Measurements from ENCODE around the gene PCK1.
"Not testable (repeated sequence)": the region's sequence is repeated elsewhere in the genome, so short reads cannot be mapped to it uniquely, and the experiment has no call there.

PCK1 gene

GRCh38 chr20:57560554-57561355 is at the start of gene PCK1:
Gene PCK1, plus strand, starts transcription at chr20:57561110. Its CDS starts 302 bp downstream, at chr20:57561412.
- DNase-seq = no peak

DNA sequence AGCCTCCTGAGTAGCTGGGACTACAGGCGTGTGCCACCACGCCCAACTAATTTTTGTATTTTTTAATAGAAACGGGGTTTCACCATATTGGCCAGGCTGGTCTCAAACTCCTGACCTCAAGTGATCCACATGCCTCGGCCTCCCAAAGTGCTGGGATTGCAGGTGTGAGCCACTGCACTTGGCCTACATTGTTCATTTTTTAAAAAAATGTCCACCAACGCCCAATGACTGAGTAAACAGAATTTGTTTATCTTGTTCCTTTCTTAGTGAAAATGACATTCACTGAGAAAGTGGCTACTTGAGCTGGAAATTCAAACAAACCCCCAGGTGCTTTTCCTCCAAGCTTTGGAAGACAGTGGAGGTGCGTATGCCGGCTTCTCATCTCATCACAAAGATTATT is 49.2 kb upstream of the PCK1 start:
- not testable (repeated sequence) for DNase-seq

GRCh38 chr20:57512432-57512831 is 48.5 kb upstream of the PCK1 start:
- DNase-seq = no peak

DNA sequence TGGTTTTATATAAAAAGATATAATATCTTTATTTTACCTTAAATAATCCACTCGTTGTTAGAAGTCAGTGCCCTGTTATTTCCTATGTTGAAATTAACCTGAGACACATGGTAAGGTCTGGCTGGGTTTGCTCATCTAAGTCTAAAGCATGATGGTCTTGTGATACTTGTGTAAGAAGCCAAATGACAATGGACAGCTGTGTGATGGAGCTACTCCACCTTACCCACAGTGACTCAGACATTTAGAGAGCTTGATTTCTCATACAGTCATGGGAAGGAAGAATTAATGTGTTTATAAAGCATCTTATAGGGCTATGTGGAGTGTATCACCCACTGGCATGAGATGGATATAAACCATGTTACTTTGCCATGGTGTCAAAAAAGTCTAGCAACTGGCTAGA is 47.7 kb upstream of the PCK1 start:
- DNase-seq = no peak

- no peak for DNase-seq
Observed at GRCh38 chr20:57514273-57514751, 46.6 kb upstream of the PCK1 start.

- DNase-seq = no peak
Observed at GRCh38 chr20:57517904-57518303, 43.0 kb upstream of the PCK1 start.

- no peak for DNase-seq
Observed at GRCh38 chr20:57522380-57523140, 38.4 kb upstream of the PCK1 start.

DNA sequence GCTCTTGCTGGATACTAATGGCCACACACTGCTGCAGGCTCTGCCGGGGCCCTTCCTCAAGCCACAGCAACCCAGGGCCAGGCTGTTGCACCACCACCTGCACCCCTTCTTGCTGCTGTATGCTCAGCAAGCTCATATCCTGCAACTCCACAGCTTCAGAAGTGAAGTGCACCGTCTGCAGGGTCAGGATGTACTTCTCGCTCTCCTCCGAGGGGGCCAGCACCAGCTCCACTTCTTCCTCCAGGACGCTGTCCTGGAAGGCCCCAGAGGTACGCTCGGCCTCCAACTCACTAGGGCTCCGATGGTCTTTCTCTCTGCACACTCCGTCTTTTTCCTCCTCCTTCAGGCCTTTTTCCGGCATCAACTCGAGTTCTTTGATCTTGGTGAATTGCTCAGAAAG is 37.1 kb upstream of the PCK1 start:
- no peak for DNase-seq

DNA sequence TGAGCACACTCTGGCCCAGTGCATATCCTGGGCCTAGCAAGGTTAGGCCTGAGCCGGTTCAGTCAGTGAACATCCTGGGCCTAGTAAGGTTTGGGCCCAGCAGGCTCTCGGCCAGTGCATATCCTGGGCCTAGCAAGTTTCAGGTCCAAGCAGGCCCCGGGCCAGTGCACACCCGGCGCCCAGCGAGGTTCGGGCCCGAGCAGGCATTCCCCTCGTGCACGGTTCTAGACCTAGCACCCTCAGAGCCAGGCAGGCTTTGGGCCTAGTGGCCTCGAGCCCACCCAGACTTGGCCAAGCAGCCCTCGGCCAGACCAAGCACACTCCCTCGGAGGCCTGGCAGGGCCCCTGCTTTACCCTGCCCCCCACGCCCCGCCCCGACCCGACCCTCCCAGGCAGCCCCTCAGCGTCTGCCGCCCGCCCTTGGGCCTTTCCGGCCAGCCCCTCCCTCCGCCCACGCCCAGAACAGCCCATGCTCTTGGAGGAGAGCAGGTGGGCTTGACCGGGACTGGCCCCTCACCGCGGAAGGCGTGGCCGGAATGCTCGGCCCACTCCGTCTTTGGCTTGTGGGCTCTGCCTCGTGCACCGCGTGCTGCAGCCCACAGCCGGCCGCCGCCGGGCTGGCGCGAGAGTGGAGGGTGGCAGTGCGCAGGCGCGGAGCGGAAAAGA is 36.3 kb upstream of the PCK1 start, which contains the start of gene CTCFL:
TSS of gene CTCFL (minus strand) at position 630 of the 666 bp plus-strand sequence. CDS start 935 bp downstream, outside the sequence.
- no peak for DNase-seq

DNA sequence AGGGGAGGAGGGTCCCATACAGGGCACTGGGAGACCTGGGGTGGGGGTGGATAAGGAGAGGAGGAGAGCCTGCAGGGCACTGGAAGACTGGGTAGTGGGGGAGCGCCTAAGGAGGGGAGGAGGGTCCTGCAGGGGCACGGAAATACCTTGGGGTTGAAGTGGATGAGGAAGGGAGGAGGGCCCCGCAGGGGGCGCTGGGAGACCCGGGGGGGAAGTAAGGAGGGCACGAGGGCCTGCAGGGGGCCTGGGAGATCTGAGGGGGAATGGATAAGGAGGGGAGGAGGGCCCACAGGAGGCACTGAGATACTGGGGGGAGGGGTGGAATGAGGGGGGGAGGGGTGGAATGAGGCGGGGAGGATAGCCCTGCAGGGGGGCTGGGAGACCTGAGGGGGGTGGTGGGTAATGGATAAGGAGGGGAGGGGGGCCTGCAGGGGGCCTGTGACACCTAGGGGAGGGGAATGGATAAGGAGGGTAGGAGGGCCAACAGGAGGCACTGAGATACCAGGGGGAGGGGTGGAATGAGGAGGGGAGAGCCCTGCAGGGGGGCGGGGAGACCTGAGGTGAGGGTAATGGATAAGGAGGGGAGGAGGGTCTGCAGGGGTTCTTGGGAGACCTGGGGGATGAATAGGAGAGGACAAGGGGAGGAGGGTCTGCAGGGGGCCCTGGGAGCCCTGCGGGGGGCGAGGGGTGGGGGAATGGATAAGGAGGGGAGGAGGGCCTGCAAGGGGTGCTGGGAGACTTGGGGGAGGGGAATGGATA is 35.4 kb upstream of the PCK1 start:
- no peak for DNase-seq

DNA sequence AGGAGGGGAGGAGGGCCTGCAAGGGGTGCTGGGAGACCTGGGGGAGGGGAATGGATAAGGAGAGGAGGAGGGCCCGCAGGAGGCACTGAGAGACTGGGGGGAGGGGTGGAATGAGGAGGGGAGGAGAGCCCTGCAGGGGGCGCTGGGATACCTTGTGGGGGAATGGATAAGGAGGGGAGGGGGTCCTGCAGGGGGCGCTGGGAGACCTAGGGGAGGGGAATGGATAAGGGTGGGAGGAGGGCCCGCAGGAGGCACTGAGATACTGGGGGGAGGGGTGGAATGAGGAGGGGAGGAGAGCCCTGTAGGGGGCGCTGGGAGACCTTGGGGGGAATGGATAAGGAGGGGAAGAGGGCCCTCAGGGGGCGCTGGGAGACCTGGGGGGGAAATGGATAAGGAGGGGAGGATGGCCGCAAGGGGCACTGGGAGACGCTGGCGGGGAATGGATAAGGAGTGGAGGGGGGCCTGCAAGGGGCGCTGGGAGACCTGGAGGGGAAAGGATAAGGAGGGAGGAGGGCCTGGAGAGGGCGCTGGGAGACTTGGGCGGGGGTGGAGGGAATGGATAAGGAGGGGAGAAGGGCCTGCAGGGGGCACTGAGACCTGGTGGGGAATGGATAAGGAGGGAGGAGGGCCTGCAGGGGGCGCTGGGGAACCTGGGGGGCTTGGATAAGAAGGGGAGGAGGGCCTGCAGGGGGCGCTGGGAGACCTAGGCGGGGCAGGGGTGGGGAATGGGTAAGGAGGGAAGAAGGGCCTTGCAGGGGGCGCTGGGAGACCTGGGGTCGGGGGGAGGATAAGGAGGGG is 34.6 kb upstream of the PCK1 start:
- DNase-seq = no peak

GRCh38 chr20:57526885-57527460 is 33.9 kb upstream of the PCK1 start:
- no peak for DNase-seq

DNA sequence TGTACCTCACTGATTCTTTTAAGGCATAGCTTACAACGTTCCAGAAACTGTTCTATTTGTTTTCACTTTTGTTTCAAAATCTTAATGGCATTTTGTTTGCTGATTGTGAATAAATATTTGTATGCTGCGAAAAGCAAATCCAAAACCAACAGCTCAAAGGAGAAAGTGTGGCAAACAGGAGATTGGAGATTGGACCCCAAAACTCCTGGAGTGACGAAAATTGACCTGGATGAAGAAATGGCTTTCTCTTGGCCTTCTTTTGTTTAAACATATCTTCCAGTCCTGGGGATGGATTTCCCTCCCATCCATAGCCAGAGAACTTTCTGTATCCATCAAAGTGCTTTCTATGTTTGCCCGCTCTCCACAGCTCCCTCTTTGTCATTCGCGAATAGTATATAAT is 33.2 kb upstream of the PCK1 start:
- DNase-seq = no peak

DNA sequence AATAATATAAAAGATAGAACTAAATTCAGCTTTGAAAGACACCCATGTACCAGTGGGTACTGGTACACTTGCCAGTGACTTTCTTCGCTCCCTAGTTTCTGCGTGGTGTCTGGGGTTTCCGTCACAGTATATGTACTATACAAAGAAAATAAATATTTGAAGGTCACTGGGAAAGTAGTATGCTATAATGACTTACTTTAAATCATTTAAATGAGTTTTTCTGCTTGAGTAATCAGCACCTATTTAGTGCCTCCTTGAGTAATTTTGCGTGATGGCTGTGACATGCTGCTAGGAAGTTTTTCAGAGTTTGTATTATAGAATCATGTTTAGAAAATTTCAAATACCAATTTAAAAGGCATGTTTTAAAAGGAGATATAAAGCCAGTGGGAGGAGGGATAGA is 32.8 kb upstream of the PCK1 start:
- no peak for DNase-seq

DNA sequence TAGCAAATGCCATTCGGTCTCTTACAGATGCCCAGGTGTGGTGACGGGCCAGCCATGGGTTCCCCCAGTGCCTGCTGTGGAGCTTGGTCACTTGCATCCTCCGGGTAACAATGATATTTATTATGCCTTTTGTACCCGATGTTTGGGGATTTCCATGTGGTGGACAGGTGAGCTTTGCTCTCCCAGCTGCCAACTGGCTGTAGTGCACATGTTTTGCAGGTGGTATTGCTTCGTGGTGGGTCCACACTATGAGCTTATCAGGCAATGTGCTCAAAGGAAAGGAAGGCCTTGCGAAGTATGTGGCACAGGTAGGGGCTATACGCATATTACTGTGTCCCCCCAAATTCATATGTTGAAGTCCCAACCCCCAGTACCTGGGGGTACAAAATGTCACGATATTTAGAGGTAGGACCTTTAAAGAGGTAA is 31.7 kb upstream of the PCK1 start:
- DNase-seq = no peak

DNA sequence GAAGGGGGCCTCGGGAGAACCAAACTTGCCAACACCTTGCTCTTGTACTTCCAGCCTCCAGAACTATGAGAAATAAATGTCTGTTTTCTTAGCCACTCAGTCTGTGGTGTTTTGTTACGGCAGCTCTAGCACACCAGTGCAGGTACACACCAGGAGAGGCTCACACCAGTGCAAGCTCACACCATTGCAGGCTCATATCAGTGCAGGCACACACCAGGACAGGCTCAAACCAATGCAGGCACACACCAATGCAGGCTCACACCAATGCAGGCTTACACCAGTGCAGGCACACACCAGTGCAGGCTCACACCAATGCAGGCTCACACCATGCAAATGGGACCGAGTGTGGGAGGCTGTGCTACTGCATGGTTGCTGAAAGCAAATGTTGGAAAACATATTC is 31.1 kb upstream of the PCK1 start:
- DNase-seq = no peak

DNA sequence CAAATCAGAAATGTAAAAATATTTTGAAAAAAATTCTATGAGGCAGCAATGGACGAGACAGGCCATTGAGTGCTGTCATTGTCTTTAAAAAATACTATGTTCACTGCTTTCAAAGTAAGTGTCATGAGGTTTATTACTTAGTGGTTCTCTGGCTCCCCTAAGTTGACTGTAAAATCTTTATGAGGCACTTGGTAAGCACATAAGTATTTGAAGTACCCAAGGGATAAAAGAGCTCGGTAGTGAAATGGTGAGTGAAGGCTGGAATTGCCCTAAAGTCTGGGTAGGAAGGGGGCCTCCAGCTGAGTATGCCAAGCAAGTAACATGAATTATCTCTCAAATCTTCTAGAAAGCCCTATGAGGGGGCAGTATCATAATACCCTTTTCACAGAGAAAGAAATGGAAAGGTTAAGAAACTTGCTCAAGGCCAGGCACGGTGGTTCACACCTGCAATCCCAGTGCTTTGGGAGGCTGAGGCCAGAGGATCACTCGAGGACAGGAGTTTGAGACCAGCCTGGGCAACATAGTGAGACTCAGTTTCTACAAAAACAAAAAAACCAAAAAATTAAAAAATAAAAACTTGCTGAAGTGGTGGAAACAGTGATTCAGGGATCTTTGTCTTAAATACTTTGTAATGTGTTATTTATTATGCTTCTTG is 30.5 kb upstream of the PCK1 start:
- no peak for DNase-seq

DNA sequence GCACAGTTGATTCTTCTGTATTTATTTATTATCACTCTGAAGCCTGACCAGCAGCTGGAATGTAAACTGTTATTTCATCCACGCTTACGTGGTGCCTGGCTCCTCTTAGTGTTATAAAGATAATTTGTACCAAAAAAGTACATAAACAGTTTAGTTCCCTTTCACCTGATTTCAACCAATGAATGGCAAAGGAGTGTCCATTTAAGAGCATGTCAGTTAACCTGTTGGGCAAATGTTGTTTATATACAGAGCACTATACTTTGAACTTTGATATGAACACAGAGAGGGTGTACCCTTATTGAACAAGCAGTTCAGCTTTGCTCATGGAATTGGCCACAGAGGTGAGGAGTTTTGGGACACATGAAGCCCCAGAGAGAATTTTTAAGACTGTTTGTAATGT is 28.8 kb upstream of the PCK1 start:
- DNase-seq = no peak

DNA sequence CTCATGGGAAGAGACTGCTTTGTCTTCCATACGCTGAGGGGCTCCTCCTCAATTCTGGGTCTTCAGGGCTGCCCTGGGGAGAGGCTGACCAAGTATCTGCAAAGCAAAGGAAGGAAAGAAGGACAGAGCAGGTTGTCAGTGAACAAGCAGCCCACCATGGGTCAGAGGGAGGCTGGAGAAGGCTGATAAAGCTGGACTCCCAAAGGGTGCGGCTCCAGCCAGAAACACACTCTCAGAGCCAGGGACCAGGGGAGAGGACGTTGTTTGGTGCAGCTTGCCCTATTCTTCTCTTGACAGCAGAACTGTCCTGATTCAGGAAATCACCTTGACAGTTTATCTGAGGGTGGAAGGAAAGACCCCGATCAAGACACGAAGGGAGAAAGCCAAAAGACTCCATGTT is 25.6 kb upstream of the PCK1 start:
- no peak for DNase-seq

GRCh38 chr20:57536120-57536708 is 24.7 kb upstream of the PCK1 start:
- no peak for DNase-seq
